H1 (cell line): ENCODE data around the gene MAPK4.

ENCODE experiments used
- BRCA1 ChIP-seq: IDR thresholded peaks from 2 replicates; pipeline ENCODE4 v1.6.1; 2012; ENCODE audit warnings: low read depth, low read length, improper control_type of control experiment
- CHD1 ChIP-seq: IDR thresholded peaks from 2 replicates; pipeline ENCODE4 v1.6.1; 2012; ENCODE audit warnings: low read depth, low read length, improper control_type of control experiment
- CTCF ChIP-seq, 3 experiments: IDR thresholded peaks; 1 replicate in 2 of 3; 2 replicates in 1 of 3; pipeline versions ENCODE4 v1.5.1 to v1.6.1; 2011; ENCODE audit warnings: low read length in 3 of 3, mild to moderate bottlenecking in 3 of 3, inconsistent platforms in 2 of 3, low read depth in 1 of 3, moderate library complexity in 1 of 3; ENCODE audit not compliant: insufficient read depth in 1 of 3; ENCODE audit errors: control extremely low read depth in 1 of 3
- EZH2 ChIP-seq: fragments of 200-600 bp; sonication (generic); IDR thresholded peaks from 2 replicates; pipeline ENCODE4 v1.7.1; 2012; ENCODE audit warnings: low read depth, mild to moderate bottlenecking, moderate library complexity, low read length, inconsistent platforms; ENCODE audit not compliant: severe bottlenecking
- JUN ChIP-seq: IDR thresholded peaks from 2 replicates; pipeline ENCODE4 v1.6.1; 2011; ENCODE audit warnings: low read depth, mild to moderate bottlenecking, improper control_type of control experiment, low read length
- POLR2A ChIP-seq, 2 experiments: IDR thresholded peaks; 1 replicate in 1 of 2; 2 replicates in 1 of 2; pipeline ENCODE4 v1.6.1; 2011; ENCODE audit warnings: low read depth in 2 of 2, low read length in 2 of 2, mild to moderate bottlenecking in 2 of 2; ENCODE audit errors: control extremely low read depth in 1 of 2
- POLR2AphosphoS5 ChIP-seq: IDR thresholded peaks from 2 replicates; pipeline ENCODE4 v1.6.1; 2011; ENCODE audit warnings: low read depth, low read length
- RBBP5 ChIP-seq: IDR thresholded peaks from 2 replicates; pipeline ENCODE4 v1.7.1; 2012; ENCODE audit warnings: low read depth, mild to moderate bottlenecking, inconsistent platforms, low read length, moderate library complexity, borderline replicate concordance
- TBP ChIP-seq: IDR thresholded peaks from 2 replicates; pipeline ENCODE4 v1.6.1; 2011; ENCODE audit warnings: low read depth, low read length, improper control_type of control experiment
- TCF12 ChIP-seq: IDR thresholded peaks from 2 replicates; pipeline ENCODE4 v1.6.1; 2011; ENCODE audit warnings: low read depth, mild to moderate bottlenecking, low read length
- TF ChIP-seq, protein P1 (sequence below): IDR thresholded peaks from 2 replicates; pipeline ENCODE4 v1.6.1; 2011; ENCODE audit warnings: low read length, improper control_type of control experiment

DNA sequence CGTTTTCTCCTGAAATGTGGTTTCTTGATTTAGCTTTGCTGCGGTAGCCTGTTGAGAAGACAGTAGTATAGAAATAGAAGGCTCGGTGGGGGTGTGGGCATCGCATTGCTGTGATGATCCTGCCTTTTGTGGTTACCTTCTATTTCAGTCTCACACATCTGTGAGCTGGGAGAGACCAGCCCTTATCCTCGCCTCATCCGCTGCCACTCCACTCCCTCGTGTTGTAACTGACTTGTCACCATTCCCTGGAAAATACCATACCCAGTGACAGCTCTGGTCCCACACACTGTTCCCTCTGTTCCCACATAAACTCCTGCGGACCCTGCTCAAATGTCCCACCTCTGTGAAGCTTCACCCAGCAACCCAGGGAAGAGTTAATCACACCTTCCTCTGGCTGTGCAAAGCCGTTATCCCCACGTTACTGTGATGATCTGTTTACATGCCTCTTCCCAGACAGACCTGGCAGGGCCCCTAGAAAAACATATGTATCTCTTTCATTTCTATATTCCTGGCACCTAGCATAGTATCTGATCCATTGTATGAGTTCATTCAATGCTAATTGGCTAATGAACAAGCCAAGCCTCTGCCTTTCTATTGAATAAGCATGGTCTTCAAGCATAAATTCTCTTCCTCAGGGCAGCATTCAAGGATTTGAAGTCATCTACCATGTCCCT is 114.6 kb downstream of the MAPK4 start:
- TF ChIP-seq CHD1 = no peak
- no peak for TF ChIP-seq RBBP5
- no peak for TF ChIP-seq CTCF (IDR thresholded peaks at IDR 0.05; ENCODE audit: control extremely low read depth in 1 of 3, insufficient read depth in 1 of 3, low read depth in 1 of 3, low read length in 3 of 3)
- TF ChIP-seq TCF12 = no peak
- TF ChIP-seq BRCA1 = no peak
- no peak for TF ChIP-seq JUN
- TF ChIP-seq, protein P1, sequence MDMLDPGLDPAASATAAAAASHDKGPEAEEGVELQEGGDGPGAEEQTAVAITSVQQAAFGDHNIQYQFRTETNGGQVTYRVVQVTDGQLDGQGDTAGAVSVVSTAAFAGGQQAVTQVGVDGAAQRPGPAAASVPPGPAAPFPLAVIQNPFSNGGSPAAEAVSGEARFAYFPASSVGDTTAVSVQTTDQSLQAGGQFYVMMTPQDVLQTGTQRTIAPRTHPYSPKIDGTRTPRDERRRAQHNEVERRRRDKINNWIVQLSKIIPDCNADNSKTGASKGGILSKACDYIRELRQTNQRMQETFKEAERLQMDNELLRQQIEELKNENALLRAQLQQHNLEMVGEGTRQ = no peak
- no peak for TF ChIP-seq EZH2
- TF ChIP-seq POLR2A (IDR thresholded peaks at IDR 0.05; ENCODE audit: control extremely low read depth in 1 of 2, low read depth in 2 of 2, low read length in 2 of 2) = no peak
- TF ChIP-seq POLR2AphosphoS5 = no peak
- TF ChIP-seq TBP = no peak
